Measurements from ENCODE around the gene ZNF778. TPM values are rescaled to one million over a fixed set of nuclear protein-coding genes. Genes with fewer than 3 reads are reported as not detected.

ZNF778 gene
- total and polyA plus RNA-seq, 2 of the 13 experiments (the other 11 are each of a cell fraction or from before 2014, with no cell fraction given): 3.8 to 7.2 TPM

- Histone ChIP-seq H3K4me3 (replicated peaks in 1 of 3; ENCODE audit: insufficient read depth in 1 of 3, low read depth in 2 of 3, low read length in 3 of 3) (no peak overlapping the region), H3K9ac (ENCODE audit: insufficient read depth, low read depth, low read length) (no peak overlapping the region), H3K27me3 (ENCODE audit: control insufficient read depth in 1 of 2, insufficient read depth in 2 of 2, low read length in 2 of 2) (peaks cover 0 to 30% of the 10 kb centered on the region in 2 experiments; a peak in 4 of 5 replicates), H2AFZ (ENCODE audit: low read length) (no peak overlapping the region), H3K36me3 (replicated peaks in 1 of 2; ENCODE audit: control insufficient read depth in 1 of 2, insufficient read depth in 2 of 2, low read length in 2 of 2) (no peaks in the 10 kb centered on the region), H3K4me1 (ENCODE audit: insufficient read depth, low read length) (peaks cover 51% of the 10 kb centered on the region), H3K27ac (ENCODE audit: extremely low read length, insufficient read depth, low read length) (peak overlapping the region; percentile 11), H3K4me2 (ENCODE audit: low read depth, low read length) (no peak overlapping the region), H3K79me2 (ENCODE audit: insufficient read depth, low read length) (peaks cover 6% of the 10 kb centered on the region), H3K9me3 (ENCODE audit: low read length) (no peaks in the 10 kb centered on the region), H4K20me1 (ENCODE audit: insufficient read depth, low read length) (peaks cover 44% of the 10 kb centered on the region)
- no TSS peak for BruUV-seq (replicated peaks)
- ChIA-PET POLR2A (interaction anchor here (0.7 to 1.5 kb wide), 4 partner anchors 11 to 330 kb away, joined by 3 to 5 read pairs (median 4); partner anchors contain the start of genes GALNS, SLC22A31, TRAPPC2L and ZNF778), CTCF (ENCODE audit: low intra/inter-chr PET ratio, low total read pairs) (interaction anchor here (1.3 kb wide), 1 partner anchor 29 kb away, joined by 5 read pairs; no protein-coding TSS in a partner anchor)
- intact Hi-C loops (cut with micrococcal nuclease; ENCODE audit: unreplicated experiment): loop anchor here (1.0 kb wide), 1 partner anchor 14 kb away; no protein-coding TSS in a partner anchor
- no peak for FAIRE-seq
- in situ Hi-C loops (cut with HindIII; ENCODE audit: extremely low pct_ligation_motif_present, low pct_unique_long_range_greater_than_20kb): no loop called here
- ATAC-seq: peak; percentile 4
- DNase-seq (ENCODE audit: low spot score): no peak
- WGBS (ENCODE audit: low lambda C conversion rate): 21% methylated on average over 18 of the region's 19 CpGs
- TF ChIP-seq ZNF432 (CRISPR knock-in tag; IDR thresholded peaks at IDR 0.05; ENCODE audit: borderline replicate concordance) (0 out of 2 replicates have a peak, but pooled peaks have one; percentile 54), TBL1XR1 (IDR thresholded peaks at IDR 0.05; ENCODE audit: borderline replicate concordance, low read length, partially characterized antibody) (peak; percentile 40), ZNF7 (CRISPR knock-in tag; IDR thresholded peaks at IDR 0.05) (no peak; the same call in 1 of the 2 replicates), FOXA1 (IDR thresholded peaks at IDR 0.05) (0 out of 2 replicates have a peak, but pooled peaks have one; percentile 49), FOXA1 (CRISPR knock-in tag; IDR thresholded peaks at IDR 0.05) (no peak; the same call in none of the 2 replicates), DMTF1 (CRISPR knock-in tag; IDR thresholded peaks at IDR 0.05) (no peak), SSRP1 (CRISPR knock-in tag; IDR thresholded peaks at IDR 0.05) (no peak), SP2 (CRISPR knock-in tag; IDR thresholded peaks at IDR 0.05) (no peak), ZNF350 (CRISPR knock-in tag; IDR thresholded peaks at IDR 0.05; ENCODE audit: borderline replicate concordance, low read depth) (peak; percentile 41; the same call in 1 of the 2 replicates), DPF2 (CRISPR knock-in tag; IDR thresholded peaks at IDR 0.05; ENCODE audit: borderline replicate concordance, low read depth) (no peak), ZBTB49 (CRISPR knock-in tag; IDR thresholded peaks at IDR 0.05; ENCODE audit: borderline replicate concordance) (no peak), MBD4 (IDR thresholded peaks at IDR 0.05; ENCODE audit: borderline replicate concordance, low read length) (no peak), ZBTB3 (CRISPR knock-in tag; IDR thresholded peaks at IDR 0.05; ENCODE audit: borderline replicate concordance, low read depth) (no peak), SMYD3 (CRISPR knock-in tag; IDR thresholded peaks at IDR 0.05) (no peak)
- TF ChIP-seq, protein P1, sequence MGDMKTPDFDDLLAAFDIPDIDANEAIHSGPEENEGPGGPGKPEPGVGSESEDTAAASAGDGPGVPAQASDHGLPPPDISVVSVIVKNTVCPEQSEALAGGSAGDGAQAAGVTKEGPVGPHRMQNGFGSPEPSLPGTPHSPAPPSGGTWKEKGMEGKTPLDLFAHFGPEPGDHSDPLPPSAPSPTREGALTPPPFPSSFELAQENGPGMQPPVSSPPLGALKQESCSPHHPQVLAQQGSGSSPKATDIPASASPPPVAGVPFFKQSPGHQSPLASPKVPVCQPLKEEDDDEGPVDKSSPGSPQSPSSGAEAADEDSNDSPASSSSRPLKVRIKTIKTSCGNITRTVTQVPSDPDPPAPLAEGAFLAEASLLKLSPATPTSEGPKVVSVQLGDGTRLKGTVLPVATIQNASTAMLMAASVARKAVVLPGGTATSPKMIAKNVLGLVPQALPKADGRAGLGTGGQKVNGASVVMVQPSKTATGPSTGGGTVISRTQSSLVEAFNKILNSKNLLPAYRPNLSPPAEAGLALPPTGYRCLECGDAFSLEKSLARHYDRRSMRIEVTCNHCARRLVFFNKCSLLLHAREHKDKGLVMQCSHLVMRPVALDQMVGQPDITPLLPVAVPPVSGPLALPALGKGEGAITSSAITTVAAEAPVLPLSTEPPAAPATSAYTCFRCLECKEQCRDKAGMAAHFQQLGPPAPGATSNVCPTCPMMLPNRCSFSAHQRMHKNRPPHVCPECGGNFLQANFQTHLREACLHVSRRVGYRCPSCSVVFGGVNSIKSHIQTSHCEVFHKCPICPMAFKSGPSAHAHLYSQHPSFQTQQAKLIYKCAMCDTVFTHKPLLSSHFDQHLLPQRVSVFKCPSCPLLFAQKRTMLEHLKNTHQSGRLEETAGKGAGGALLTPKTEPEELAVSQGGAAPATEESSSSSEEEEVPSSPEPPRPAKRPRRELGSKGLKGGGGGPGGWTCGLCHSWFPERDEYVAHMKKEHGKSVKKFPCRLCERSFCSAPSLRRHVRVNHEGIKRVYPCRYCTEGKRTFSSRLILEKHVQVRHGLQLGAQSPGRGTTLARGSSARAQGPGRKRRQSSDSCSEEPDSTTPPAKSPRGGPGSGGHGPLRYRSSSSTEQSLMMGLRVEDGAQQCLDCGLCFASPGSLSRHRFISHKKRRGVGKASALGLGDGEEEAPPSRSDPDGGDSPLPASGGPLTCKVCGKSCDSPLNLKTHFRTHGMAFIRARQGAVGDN (CRISPR knock-in tag; IDR thresholded peaks at IDR 0.05): peak; percentile 39; the same call in 1 of the 2 replicates
Measured at GRCh38 chr16:89187032-89187769, 30.3 kb upstream of the ZNF778 start.

Data from HepG2 (cell line).